Colonic mucosa (tissue), 4 donors: ENCODE measurements around the gene MTARC2. TPM values are rescaled to one million over a fixed set of nuclear protein-coding genes. Genes with fewer than 3 reads are reported as not detected.

Source experiments
- DNase-seq: peaks from one replicate; pipeline ENCODE4 v3.0.0-alpha.2; 2020
- H3K27ac ChIP-seq: fragments of 200-600 bp; one replicate; pipeline ENCODE4 v1.8.0; 2021
- H3K27me3 ChIP-seq: fragments of 200-600 bp; one replicate; pipeline ENCODE4 v1.8.0; 2021
- H3K36me3 ChIP-seq: fragments of 200-600 bp; one replicate; pipeline ENCODE4 v1.8.0; 2021
- H3K4me1 ChIP-seq: fragments of 200-600 bp; one replicate; pipeline ENCODE4 v1.8.0; 2021; ENCODE audit warnings: mild to moderate bottlenecking
- H3K4me3 ChIP-seq: fragments of 200-600 bp; one replicate; pipeline ENCODE4 v1.8.0; 2021
- H3K9ac ChIP-seq, 2 donors: one replicate each; pipeline ENCODE4 v1.7.0; 2013; ENCODE audit warnings: control low read depth in 2 of 2, low read depth in 2 of 2, low read length in 2 of 2
- H3K9me3 ChIP-seq: fragments of 200-600 bp; one replicate; pipeline ENCODE4 v1.8.0; 2021
- CTCF ChIP-seq: fragments of 200-600 bp; IDR thresholded peaks from one replicate; pipeline ENCODE4 v1.8.0; 2022; ENCODE audit warnings: antibody characterized with exemption, mild to moderate bottlenecking
- intact Hi-C: fragments of 100-400 bp; cut with DNase I; formaldehyde crosslinking; loops from one replicate; pipeline ENCODE4 v1.14.1; 2022
- total RNA-seq, 2 donors: library from RNA; stranded (reverse); fragmentation: NEBNext Ultra II Directional in 1 of 2; extraction: Animal tissue kit (Norgen Biotek cat#: 25700) in 1 of 2; gene quantifications; one replicate each; pipeline ENCODE4 v1.2.1, GENCODE V29; 2021
- donor health status: healthy.
- donor health status: DM: no; HTN: no; CAD: no.
- donor health status: DM: no; HTN: no; CAD: no.

The MTARC2 gene
- total RNA-seq, 2 donors from 2014 or later, result 28.1 to 32.3 TPM

- Histone ChIP-seq H3K27me3 (no peaks in the 10 kb centered on the region), H3K4me3 (no peak overlapping the region), H3K4me1 (no peaks in the 10 kb centered on the region), H3K9ac (no peak overlapping the region), H3K9me3 (no peaks in the 10 kb centered on the region), H3K36me3 (no peaks in the 10 kb centered on the region), H3K27ac (no peak overlapping the region)
- TF ChIP-seq CTCF, result no peak
- DNase-seq, result no peak
- intact Hi-C loops, result loop anchor here (10.0 kb wide), 1 partner anchor 489 kb away; no protein-coding TSS in a partner anchor
Observed at GRCh38 chr1:220783453-220783852, 35.3 kb downstream of the MTARC2 start.

GRCh38 chr1:220784751-220785150 lies 36.6 kb downstream of the MTARC2 start:
- peak; percentile 9 for DNase-seq
- no peak overlapping the region for H3K4me3 ChIP-seq
- H3K36me3 ChIP-seq, result no peaks in the 10 kb centered on the region
- intact Hi-C loops, result loop anchor here (10.0 kb wide), 1 partner anchor 490 kb away; no protein-coding TSS in a partner anchor
- H3K9me3 ChIP-seq, result no peaks in the 10 kb centered on the region
- H3K27me3 ChIP-seq, result no peaks in the 10 kb centered on the region
- H3K27ac ChIP-seq, result no peak overlapping the region
- no peak overlapping the region for H3K9ac ChIP-seq
- H3K4me1 ChIP-seq, result no peaks in the 10 kb centered on the region
- TF ChIP-seq CTCF, result no peak

- no peak for TF ChIP-seq CTCF
- Histone ChIP-seq H3K27ac (no peak overlapping the region), H3K4me1 (no peaks in the 10 kb centered on the region), H3K36me3 (no peaks in the 10 kb centered on the region), H3K9ac (peak overlapping the region in 1 of 2 donors; percentile 15), H3K9me3 (no peaks in the 10 kb centered on the region), H3K4me3 (no peak overlapping the region), H3K27me3 (no peaks in the 10 kb centered on the region)
- intact Hi-C loops, result loop anchor here (10.0 kb wide), 1 partner anchor 491 kb away; no protein-coding TSS in a partner anchor
- peak; percentile 20 for DNase-seq
Observed at GRCh38 chr1:220785166-220786056, 37.3 kb downstream of the MTARC2 start.

- intact Hi-C loops, result loop anchor here (10.0 kb wide), 1 partner anchor 491 kb away; no protein-coding TSS in a partner anchor
- H3K27ac ChIP-seq, result peak overlapping the region; percentile 82
Observed at GRCh38 chr1:220786057-220786336, 37.9 kb downstream of the MTARC2 start.

More at GRCh38 chr1:220786057-220786336, 37.9 kb downstream of the MTARC2 start:
- H3K36me3 ChIP-seq, result no peaks in the 10 kb centered on the region
- no peaks in the 10 kb centered on the region for H3K9me3 ChIP-seq
- no peaks in the 10 kb centered on the region for H3K4me1 ChIP-seq
- no peaks in the 10 kb centered on the region for H3K27me3 ChIP-seq
- H3K4me3 ChIP-seq, result peak overlapping the region; percentile 56
- DNase-seq, result peak; percentile 36
- TF ChIP-seq CTCF, result no peak
- H3K9ac ChIP-seq, result peak overlapping the region; percentile 30 to 75
